ENCODE data around the gene GPR31.
"Not testable (repeated sequence)": the region's sequence is repeated elsewhere in the genome, so short reads cannot be mapped to it uniquely, and the experiment has no call there.

Gene GPR31, protein sequence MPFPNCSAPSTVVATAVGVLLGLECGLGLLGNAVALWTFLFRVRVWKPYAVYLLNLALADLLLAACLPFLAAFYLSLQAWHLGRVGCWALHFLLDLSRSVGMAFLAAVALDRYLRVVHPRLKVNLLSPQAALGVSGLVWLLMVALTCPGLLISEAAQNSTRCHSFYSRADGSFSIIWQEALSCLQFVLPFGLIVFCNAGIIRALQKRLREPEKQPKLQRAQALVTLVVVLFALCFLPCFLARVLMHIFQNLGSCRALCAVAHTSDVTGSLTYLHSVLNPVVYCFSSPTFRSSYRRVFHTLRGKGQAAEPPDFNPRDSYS

DNA sequence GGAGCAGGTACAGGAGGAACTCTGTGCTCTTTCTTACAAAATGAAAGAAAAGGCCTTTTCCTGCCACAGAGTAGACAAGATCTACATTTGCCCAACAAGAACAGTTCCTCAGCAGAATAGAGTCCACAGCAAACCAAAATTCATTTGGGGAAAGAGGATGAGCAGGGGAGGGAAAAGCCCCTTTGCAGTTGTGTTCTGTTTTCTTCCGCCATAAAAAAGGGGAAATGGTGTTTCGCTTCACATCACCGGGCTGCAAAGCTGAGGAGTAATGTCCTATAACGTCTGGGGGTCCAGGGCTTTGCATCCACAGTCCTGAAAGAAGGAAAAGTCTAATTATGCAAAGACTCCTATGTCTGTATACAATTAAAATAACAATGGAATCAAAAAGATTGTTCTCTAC is at the start of gene GPR31:
TSS of gene GPR31 (minus strand) at position 118 of the 400 bp plus-strand sequence. CDS start 149 bp downstream, outside the sequence.
- no peak for DNase-seq (ENCODE audit: low spot score)

DNA sequence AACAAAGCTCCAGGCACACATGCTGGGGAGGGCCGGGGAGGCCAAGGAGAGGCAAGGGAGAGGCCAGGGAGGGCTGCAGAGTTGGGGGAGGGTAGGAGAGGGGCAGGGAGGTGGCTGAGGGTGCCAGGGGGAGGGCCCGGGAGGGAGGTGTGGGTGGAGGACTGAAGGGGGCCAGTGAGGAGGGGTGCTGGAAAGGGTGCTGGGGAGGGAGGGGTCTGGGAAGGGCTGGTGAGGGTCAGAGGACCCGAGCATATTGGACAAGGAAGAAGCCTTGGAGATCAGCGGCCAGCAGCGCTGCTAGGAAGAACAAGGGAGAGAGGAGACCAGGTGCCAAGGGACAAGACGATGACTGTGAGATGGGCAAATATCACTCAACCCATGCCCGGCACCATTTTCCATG is 49.7 kb upstream of the GPR31 start:
- no peak for DNase-seq (ENCODE audit: low spot score)

DNA sequence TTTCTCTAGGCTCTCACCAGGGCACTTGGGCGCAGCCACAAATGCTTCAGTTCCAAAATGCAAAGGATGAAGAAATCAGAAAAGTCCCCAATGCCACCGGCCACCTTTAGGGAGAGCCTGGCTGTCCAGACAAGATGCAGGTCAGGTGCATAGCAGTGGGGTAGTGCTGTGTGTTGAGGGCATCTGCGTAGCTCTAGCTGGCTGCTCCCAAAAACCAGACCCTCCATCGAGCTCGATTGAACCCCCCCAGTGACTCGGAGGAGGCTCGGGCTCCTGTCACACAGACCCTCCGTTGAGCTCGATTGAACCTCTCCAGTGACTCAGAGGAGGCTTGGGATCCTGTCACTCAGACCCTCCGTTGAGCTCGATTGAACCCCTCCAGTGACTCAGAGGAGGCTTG is 47.5 kb upstream of the GPR31 start:
- not testable (repeated sequence) for DNase-seq (ENCODE audit: low spot score)

DNA sequence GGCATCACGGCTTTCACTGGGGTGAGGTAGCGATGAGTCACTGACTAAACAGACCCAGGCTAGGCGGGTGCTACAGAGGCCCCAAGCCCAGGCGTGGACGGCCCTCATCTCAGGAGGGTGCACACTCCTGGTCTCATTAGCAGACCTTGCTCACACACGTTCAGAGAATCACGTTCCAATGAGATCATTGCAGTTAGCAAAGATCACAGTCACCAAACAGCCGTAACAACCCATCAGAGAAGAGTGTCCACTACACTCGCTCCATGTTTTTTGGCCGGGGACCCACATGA is 46.2 kb upstream of the GPR31 start:
- DNase-seq (ENCODE audit: low spot score), result not testable (repeated sequence)

DNA sequence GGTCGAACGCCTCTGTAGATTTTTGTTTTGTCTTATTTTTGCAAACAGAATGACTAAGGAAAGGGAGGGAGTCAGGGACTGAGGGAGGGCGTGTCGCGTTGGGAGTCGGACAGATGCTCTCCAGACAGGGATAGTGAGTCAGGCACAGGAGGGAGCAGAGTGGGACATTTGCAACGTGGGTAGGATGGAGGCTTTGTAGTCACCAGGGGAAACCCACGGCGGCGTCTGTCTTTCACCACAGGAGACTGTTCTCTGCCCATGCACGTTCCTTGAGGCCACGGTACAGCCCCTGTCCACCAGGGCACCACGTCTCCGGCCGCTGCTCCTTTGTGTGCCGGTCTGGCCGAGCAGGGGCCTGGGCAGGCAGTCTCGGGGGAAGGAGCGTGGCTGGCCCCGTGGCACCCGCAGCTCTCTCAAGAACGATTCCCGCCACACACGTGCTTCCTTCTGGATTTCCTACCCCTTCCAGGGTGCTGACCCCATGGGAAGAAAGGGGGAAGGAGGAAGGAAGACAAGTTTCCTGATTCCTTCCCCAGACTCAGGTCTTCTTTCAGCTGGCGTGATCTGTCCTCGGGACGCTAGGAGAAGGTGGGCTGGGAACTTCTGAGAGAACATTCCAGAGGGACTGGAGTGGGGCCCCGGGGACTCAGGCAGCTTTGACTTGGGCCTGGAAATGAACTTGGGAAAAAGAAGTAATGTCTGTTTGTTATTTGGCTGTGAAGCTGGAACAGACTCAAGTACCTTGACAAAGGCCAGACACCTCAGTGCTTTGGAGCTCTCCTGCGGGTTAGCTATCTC is 45.7 kb upstream of the GPR31 start:
- DNase-seq (ENCODE audit: low spot score), result not testable (repeated sequence)

DNA sequence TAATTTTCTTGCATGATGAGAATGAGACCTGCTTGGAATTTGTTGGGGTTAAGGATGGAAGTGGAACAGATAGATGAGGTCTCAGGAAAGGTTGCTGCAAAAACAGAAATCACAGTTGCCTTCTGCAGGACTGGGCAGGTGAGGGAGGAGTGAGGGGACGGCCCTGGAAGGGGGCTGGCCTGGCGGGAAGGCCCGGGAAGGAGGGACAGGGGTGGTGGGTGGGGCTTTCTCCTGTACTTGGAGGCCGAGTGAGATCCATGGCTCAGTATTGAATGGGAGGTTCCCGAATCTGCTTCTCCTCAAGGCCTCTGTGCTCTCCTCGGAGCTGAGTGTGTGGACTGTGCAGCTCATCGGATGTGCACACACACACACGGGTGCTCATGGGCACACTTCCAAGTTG is 44.8 kb upstream of the GPR31 start:
- DNase-seq (ENCODE audit: low spot score), result not testable (repeated sequence)

DNA sequence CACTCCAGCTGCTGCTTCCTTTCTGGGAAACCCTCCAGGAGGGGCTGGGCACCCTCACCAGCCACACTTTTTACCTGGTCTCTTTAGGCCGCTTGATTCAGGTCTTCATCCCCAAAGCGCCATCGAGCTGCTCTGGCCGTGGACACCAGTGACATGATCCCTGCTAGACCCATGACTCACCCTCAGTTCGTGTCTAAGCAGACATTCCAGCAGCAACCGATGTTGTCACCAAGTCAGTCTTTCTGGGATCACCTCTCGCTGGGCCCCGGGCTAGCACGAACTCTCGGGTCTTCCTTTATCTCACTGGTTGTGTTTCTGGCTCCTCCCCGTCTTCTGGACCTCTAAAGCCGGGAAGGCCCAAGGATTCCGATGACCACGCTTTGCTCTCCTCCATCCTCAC is 43.0 kb upstream of the GPR31 start:
- no peak for DNase-seq (ENCODE audit: low spot score)

DNA sequence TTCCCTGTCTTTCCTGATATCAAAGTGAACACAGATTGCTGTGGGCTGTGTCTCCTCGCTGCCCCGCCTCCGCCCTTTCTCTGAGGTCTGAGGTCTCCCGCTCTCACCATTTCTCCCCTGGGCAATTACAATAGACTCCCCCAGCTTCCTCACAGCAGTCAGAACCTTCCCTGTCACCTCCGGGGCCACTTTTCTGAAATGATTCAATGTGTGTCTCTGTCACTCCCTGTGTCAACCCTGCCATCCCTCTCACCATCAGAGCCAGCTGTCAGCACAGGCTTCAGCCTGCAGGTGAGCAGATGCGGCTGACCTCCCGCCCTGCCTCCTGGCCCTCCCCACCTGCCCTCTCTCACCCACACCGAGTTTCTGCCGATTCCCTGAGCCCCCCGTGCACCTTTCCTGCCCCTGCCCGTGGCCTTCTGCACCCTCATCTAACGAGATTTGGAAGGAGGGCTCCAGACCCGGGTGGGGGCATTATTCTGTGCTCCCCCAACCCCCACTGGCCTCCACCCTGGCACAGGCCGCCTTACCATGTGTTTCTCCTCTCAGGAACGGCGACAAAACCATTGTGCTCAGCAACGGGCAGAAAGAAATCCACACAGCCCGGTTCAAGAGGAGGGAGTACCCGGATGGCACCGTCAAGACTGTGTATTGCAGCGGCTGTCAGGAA is 38.3 kb upstream of the GPR31 start:
- DNase-seq (ENCODE audit: low spot score), result not testable (repeated sequence)

DNA sequence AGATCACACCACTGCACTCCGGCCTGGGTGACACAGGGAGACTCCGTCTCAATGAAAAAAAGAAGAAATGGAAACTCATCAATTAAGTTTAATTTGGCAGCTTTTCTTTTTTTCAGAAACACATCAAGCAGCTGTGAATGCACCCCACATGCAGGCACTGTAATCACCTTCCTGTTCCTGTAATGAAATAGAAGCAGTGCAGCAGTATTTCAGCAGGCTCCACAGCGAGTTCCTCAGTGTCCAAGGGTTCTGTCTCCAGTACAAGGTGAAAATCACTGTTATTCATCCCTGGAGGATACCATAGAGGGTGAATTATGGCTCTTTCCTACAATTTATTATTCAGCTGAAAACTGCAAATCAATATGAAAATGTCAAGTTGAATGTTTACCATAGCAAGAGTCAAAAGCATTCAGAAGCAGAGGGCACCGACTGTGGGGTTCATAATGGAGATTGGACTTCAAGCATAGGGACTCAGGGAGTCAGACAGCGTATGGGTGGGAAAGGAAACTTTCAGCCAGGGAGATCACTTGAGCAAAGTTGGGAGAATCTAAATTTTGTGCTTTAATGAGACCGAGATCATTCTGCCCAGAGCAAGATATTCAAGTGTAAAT is 35.8 kb upstream of the GPR31 start:
- DNase-seq (ENCODE audit: low spot score), result not testable (repeated sequence)

DNA sequence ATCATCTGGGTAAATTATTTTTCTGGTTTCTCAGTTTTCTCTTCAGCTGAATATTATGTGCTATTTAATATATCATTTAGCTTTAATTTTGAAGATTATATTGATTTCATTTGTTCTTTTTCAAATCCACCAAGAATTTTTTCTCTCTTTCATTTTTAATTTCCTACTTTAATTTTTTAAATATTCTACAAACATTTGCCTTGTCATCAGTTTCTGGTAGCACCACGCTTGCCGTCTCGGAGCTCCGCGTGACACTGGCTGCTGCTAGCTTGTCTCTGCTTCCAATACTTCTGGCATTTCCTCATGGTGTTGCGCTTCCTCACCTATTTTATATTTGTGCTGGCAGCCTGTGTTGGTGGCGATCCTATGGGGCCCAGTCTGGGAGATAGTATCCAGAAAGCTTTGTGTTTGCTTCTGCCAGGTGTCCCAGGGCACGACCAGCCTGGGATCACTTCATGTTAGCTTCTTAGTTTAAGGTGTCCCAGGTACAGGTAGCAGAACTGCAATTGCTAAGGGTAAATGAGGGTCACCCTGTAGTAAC is 33.3 kb upstream of the GPR31 start:
- not testable (repeated sequence) for DNase-seq (ENCODE audit: low spot score)

DNA sequence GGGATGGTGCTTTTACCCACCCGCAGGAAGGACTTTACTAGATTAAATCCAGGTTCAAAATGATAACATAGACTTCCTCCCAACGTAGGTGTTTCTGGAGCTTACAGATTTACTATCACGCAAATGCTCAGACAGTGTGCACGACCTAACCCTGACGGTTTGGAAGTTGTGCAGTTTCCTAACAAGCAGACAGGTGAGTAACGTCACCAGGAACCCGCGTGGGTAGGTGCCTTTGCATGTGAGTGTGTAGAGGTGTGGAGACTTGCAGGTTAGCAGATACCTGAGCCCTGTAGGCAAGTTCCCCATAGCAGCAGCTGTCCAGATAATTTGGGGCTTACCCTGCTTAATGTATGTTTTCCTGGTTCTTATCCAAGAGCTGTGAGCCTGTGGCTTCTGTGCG is 29.5 kb upstream of the GPR31 start:
- DNase-seq (ENCODE audit: low spot score), result not testable (repeated sequence)

DNA sequence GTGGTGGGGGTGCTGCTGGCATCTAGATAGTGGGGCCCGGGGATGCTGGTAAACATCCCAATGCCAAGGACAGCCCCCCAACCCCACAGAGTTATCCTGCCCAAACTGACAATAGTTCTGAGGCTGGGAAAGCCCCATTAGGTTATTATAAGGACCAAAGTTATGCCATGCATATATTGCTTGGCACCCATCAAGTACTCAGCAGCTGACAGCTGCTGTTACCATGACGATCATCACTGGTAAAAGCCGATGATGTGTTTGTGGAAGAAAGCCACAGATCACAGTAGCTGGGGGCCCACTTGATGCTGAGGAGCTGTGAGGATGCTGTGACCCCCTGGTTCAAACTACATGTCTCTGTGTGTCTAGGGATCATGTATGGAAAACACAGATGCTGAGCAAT is 27.3 kb upstream of the GPR31 start:
- not testable (repeated sequence) for DNase-seq (ENCODE audit: low spot score)

DNA sequence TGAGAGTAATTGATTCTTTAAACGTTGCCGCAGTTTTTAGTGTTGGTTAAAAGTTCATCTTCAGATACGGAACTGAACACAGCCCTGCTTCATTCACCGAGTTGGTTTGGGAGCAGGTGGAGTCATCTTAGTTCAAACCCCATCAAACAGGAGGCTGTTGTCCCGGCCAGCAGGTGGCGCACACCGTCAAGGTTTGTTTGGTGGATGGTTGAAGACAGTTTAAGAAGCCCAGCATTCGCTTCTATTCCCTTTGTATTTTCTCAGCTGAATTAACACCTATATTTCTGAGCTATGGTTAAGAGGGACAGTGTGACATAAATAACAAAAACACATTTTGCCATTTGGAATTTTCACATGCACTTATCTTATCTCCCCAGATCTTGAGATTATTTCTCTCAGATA is 25.1 kb upstream of the GPR31 start:
- not testable (repeated sequence) for DNase-seq (ENCODE audit: low spot score)

DNA sequence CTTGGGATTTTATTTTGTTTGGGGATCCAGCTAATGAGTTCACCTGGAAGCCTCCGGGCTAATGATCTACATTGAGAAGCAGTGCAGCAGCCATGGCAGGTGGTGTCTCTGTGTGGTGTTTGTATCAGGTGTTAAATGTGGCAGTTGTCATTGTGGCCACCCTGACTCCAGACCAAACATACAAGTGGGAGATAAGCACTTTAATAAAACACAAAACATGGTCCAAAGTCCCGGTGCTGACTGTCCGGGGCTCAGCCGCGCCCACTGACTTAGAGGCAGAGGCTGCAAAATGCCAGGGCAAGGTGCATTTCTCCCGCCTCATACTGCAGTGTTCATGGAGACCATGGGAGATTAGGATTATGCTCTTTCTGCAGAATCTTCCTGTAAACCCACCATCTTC is 23.6 kb upstream of the GPR31 start:
- not testable (repeated sequence) for DNase-seq (ENCODE audit: low spot score)

DNA sequence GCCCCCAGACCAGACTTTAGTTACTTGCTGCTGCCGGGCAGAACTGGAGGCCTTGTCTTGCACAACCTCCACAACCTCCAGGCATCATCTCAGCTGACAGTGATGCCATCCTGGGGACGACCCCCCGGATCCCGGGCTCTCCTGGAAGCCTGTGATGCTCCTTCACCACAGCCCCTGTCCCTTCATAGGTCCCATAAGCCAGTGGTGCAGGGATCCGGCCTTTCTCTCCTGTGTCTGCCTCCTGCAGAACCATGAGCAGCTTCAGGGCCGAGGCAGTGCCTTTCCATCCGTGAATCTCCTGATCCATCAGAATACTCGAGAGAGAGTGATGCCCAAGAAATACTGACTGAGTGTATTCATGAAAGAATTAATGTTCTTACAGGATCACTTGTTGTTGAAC is 22.3 kb upstream of the GPR31 start:
- DNase-seq (ENCODE audit: low spot score), result not testable (repeated sequence)

DNA sequence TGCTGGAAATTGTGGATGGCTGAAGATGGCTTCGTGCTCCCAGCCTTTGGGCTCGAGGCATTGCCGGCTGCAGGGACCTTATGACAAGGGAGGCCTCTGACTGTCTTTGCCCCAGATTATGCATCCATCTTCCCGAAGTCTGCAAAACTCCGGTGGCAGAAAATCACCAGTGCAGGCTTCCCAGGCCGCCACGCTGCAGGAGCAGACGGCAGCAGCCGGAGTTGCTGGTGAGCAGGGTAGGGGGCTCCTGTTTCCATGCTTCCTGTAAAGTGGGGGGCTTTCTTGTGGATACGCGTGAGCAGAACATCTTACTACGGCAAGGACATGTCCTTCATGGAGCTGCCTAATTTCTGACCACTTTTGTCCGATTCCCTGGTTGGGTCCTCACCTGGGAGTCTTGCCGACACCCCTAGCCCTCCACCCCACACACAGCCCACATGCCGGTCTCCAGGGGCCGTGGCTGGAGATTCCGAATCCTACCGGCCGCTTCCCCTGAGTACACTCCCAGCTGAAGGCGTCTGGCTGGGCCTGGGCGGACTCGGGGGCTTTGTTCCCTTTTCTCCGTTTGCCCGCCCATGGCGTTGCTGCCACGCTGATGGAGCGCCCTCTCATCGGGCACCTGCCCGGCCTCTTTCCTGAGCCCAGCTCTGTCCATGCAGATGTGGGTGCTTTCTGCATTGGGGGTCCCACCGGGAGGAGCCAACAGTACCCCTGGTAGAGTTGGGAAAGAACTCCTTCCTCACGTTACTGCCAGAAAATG is 21.3 kb upstream of the GPR31 start:
- not testable (repeated sequence) for DNase-seq (ENCODE audit: low spot score)

DNA sequence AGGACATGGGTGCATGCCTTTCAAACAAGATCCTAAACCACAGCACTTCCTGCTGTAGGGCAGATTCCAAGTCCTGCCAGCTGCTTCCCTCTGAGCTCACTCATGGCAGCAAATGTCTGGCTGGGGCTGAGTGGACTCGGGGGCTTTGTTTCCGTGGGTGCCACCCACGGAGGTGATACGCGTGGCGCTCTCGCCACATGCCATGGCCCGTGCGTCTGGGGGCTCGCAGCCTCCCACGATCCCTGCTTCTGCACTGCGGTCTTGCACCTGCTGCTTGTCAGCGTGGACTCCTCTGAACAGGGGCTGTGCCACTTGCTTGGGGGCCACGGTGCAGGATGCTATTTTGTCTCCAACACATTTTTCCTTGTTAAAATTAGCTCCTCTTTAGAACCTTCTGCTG is 19.5 kb upstream of the GPR31 start:
- not testable (repeated sequence) for DNase-seq (ENCODE audit: low spot score)

DNA sequence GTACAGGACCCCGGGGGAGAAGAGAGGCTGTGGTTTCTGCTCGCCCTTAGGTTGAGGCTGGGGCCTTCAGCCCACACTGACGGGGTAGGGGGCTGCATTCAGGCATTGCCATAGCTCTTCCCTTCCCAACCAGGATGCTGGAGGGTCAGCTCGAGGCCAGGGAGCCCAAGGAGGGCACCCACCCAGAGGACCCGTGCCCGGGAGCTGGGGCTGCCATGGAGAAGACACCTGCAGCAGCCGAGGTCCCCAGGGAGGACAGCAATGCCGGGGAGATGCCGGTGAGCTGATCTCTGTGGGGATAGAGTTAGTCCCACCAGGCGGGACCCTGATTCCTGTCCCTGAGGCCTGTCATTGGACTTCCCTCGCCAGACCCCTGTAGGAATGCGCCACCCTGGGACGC is 14.2 kb upstream of the GPR31 start:
- DNase-seq (ENCODE audit: low spot score), result not testable (repeated sequence)

DNA sequence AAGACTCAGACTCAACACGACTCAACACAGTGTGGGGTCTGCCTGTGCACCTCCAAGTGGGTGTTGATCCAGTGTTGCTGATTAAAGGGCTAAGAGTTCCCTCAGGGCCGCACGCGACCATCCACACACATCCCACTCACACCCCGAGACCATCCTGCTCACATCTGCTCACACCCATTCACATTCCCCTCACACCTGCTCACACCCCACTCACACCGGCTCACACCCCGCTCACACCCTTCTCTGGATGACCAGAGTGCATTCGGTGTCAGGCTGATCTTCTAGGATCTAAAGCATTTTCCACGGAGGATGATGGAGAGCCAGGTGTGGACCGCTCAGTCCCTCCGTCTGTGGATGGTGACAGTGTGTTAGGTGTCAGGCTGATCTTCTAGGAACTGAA is 13.5 kb upstream of the GPR31 start:
- not testable (repeated sequence) for DNase-seq (ENCODE audit: low spot score)

DNA sequence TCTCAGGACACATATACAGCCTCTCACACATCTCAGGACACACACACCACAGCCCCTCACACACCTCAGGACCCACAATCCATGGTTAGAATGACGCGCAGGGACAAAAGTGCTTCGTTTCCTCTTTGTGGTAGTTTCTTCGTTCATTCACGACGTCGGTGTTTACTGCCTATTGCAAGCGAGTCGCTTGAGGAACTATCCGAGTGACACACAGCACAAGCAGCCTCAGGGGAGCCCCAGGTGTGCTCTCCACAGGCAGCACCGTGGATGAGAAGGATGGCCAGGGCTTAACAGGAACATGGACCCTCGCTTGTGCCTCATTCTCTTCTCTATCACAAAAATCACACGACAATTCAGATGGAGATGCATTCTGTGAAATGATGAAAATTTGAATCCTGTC is 12.1 kb upstream of the GPR31 start:
- DNase-seq (ENCODE audit: low spot score), result not testable (repeated sequence)

DNA sequence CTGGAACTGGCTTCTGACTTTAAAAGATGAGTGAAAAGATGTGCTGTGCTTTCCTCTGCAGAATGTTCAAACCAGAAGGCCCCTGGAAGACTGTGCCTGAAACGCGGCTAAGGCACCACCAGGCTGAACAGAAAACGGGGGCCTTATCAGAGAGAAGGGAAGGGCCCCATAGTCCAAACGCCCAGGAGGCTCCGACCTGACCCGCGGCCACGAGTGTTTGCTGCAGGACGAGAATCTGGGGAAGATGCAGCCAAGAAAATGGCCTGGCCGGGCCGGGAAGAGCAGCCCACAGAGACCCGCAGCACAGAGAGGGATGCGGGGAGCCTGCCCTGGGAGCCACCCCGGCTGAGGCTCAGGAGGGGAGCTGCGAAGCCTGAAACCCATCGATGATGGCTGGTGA is 10.5 kb upstream of the GPR31 start:
- not testable (repeated sequence) for DNase-seq (ENCODE audit: low spot score)

All from activated CD4-positive, alpha-beta T cell treated with anti-CD3 and anti-CD28 coated beads, Interleukin-2, Interleukin-4, amounts not matched to agents 100 ng/mL and 50 ng/mL, durations not matched to agents 16 hours and 8 hours (primary cell).